ENCODE measurements around the gene TIGD2.

The TIGD2 gene

DNA sequence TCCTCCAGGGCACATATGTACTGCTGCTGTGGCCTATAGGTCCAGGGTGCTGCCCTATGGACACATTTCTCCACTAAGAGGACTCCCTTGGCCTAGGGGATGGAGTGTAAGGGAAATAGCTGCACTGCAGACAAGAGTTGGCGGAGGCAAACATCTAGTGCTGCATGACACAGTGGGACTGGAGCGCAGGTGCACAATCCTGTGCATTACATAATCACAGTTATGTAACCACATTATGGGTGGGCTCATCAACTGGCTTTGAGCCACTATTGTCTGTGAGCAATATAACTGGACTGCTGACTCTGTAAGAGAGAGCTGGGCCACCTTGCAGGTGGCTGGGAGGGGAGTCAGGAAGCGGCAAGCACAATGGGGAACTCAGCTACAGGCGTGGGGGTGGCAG lies 3.2 kb upstream of the TIGD2 start:
- no peak overlapping the region for H3K27ac Mint-ChIP-seq
- ATAC-seq (replicated peaks), result no peak
- H3K4me1 Mint-ChIP-seq, result peaks cover 18 to 33% of the 10 kb centered on the region in 2 donors
- no peak for DNase-seq
- H3K27me3 Mint-ChIP-seq, result peaks cover 20 to 24% of the 10 kb centered on the region in 2 donors
- no peak overlapping the region for H3K4me3 Mint-ChIP-seq
- H3K36me3 Mint-ChIP-seq, result peaks cover 7 to 13% of the 10 kb centered on the region in 2 donors
- H3K9me3 Mint-ChIP-seq, result peaks cover 8 to 16% of the 10 kb centered on the region in 2 donors

DNA sequence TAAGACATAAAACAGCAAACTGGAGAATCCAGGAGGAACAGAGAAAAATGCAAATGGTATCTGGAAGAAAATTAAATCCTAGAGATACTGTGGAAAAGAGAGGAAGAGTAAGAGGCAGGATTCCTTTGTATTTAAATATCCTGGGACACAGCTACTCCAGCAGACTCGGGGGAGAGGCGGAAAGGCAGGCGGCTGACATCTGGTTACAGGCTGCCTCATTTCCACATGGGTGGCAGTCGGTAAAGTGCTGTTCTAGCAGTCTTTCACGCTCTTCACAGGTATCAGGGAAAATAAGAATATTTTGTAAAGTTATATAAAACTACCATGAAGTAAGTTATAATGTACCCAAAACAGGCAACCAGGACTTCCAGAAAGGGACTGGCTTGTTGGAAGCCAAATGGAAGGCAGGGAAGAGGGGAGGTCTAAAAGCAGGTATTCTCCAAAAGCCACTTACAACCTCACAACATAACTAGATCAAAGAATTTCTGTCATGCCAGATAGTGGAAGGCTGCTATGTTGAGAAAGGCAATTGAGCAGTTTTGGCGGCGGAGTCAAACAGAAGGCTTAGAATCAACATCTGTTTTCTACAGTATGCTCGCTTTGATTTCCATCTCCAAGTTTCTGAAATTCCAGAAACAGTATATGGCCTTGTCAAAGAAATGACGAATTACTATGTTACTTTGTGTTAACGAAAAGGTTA lies 1.3 kb upstream of the TIGD2 start:
- H3K9me3 Mint-ChIP-seq, result peaks cover 8 to 15% of the 10 kb centered on the region in 2 donors
- H3K4me3 Mint-ChIP-seq, result peak overlapping the region; percentile 89 to 98
- DNase-seq (no peak), ATAC-seq (replicated peaks) (no peak)
- H3K27me3 Mint-ChIP-seq, result peaks cover 16 to 19% of the 10 kb centered on the region in 2 donors
- peaks cover 19 to 36% of the 10 kb centered on the region in 2 donors for H3K4me1 Mint-ChIP-seq
- peaks cover 10 to 19% of the 10 kb centered on the region in 2 donors for H3K36me3 Mint-ChIP-seq
- H3K27ac Mint-ChIP-seq, result peak overlapping the region; percentile 42

DNA sequence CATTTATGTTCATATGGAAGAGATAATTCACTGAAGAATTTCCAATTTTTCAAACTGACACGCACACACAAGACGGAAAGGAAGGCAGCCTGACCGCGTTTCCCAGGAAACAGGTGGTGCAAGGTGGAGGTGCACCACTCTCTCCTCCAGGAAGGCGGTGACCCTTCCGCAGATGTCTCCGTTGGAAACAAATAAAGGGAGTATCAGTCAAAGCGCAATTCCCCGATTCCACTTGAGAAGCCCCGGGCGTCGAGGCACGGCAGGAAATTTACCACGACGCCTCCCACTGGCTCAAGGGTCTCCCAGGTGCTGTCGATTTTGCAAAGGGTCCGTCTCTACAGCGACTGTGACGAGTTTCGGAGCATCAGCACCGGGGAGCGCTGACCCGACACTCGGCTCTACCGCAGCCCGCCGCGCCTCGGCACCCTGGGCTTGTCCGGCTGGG lies 770 bp upstream of the TIGD2 start:
- DNase-seq (no peak), ATAC-seq (replicated peaks) (no peak)
- peaks cover 10 to 19% of the 10 kb centered on the region in 2 donors for H3K36me3 Mint-ChIP-seq
- peaks cover 19 to 36% of the 10 kb centered on the region in 2 donors for H3K4me1 Mint-ChIP-seq
- H3K27ac Mint-ChIP-seq, result peak overlapping the region; percentile 88
- peaks cover 16 to 19% of the 10 kb centered on the region in 2 donors for H3K27me3 Mint-ChIP-seq
- H3K4me3 Mint-ChIP-seq, result peak overlapping the region; percentile 89 to 98
- H3K9me3 Mint-ChIP-seq, result peaks cover 8 to 15% of the 10 kb centered on the region in 2 donors

- Mint-ChIP-seq H3K36me3 (peaks cover 10 to 19% of the 10 kb centered on the region in 2 donors), H3K27me3 (peaks cover 16 to 19% of the 10 kb centered on the region in 2 donors), H3K4me3 (peak overlapping the region; percentile 89 to 98), H3K9me3 (peaks cover 8 to 14% of the 10 kb centered on the region in 2 donors), H3K27ac (peak overlapping the region; percentile 87), H3K4me1 (peaks cover 19 to 36% of the 10 kb centered on the region in 2 donors)
- ATAC-seq (replicated peaks) (no peak), DNase-seq (no peak)
Observed at GRCh38 chr4:89111833-89112563, 665 bp downstream of the TIGD2 start.

GRCh38 chr4:89113415-89113814 lies 2.1 kb downstream of the TIGD2 start:
- Mint-ChIP-seq H3K27me3 (peaks cover 12 to 15% of the 10 kb centered on the region in 2 donors), H3K9me3 (peaks cover under 1 to 5% of the 10 kb centered on the region in 2 donors), H3K27ac (no peak overlapping the region), H3K4me1 (peaks cover 19 to 36% of the 10 kb centered on the region in 2 donors), H3K36me3 (peaks cover 10 to 14% of the 10 kb centered on the region in 2 donors), H3K4me3 (no peak overlapping the region)
- ATAC-seq (replicated peaks) (no peak), DNase-seq (no peak)

GRCh38 chr4:89114100-89114499 lies 2.8 kb downstream of the TIGD2 start:
- H3K9me3 Mint-ChIP-seq, result peaks cover 0 to 5% of the 10 kb centered on the region in 2 donors
- peaks cover 11 to 15% of the 10 kb centered on the region in 2 donors for H3K27me3 Mint-ChIP-seq
- DNase-seq (no peak), ATAC-seq (replicated peaks) (no peak)
- H3K27ac Mint-ChIP-seq, result no peak overlapping the region
- peaks cover 10 to 14% of the 10 kb centered on the region in 2 donors for H3K36me3 Mint-ChIP-seq
- no peak overlapping the region for H3K4me3 Mint-ChIP-seq
- peaks cover 19 to 36% of the 10 kb centered on the region in 2 donors for H3K4me1 Mint-ChIP-seq

GRCh38 chr4:89117115-89117514 lies 5.8 kb downstream of the TIGD2 start:
- H3K27me3 Mint-ChIP-seq, result no peaks in the 10 kb centered on the region
- peaks cover 9 to 13% of the 10 kb centered on the region in 2 donors for H3K4me1 Mint-ChIP-seq
- ATAC-seq (replicated peaks) (no peak), DNase-seq (no peak)
- peaks cover 0 to 5% of the 10 kb centered on the region in 2 donors for H3K9me3 Mint-ChIP-seq
- H3K27ac Mint-ChIP-seq, result no peak overlapping the region
- peaks cover 10 to 14% of the 10 kb centered on the region in 2 donors for H3K36me3 Mint-ChIP-seq
- no peak overlapping the region for H3K4me3 Mint-ChIP-seq

- Mint-ChIP-seq H3K4me1 (peaks cover 0 to 1% of the 10 kb centered on the region in 2 donors), H3K36me3 (peaks cover 0 to 3% of the 10 kb centered on the region in 2 donors), H3K9me3 (no peaks in the 10 kb centered on the region), H3K27ac (no peak overlapping the region), H3K4me3 (no peak overlapping the region), H3K27me3 (no peaks in the 10 kb centered on the region)
- DNase-seq (no peak), ATAC-seq (replicated peaks) (no peak)
Observed at GRCh38 chr4:89119166-89119565, 7.8 kb downstream of the TIGD2 start.

- Mint-ChIP-seq H3K27me3 (no peaks in the 10 kb centered on the region), H3K36me3 (peaks cover 0 to 2% of the 10 kb centered on the region in 2 donors), H3K4me3 (no peak overlapping the region), H3K27ac (no peak overlapping the region), H3K9me3 (no peaks in the 10 kb centered on the region), H3K4me1 (no peaks in the 10 kb centered on the region)
- DNase-seq (no peak), ATAC-seq (replicated peaks) (no peak)
Observed at GRCh38 chr4:89119836-89120235, 8.5 kb downstream of the TIGD2 start.

DNA sequence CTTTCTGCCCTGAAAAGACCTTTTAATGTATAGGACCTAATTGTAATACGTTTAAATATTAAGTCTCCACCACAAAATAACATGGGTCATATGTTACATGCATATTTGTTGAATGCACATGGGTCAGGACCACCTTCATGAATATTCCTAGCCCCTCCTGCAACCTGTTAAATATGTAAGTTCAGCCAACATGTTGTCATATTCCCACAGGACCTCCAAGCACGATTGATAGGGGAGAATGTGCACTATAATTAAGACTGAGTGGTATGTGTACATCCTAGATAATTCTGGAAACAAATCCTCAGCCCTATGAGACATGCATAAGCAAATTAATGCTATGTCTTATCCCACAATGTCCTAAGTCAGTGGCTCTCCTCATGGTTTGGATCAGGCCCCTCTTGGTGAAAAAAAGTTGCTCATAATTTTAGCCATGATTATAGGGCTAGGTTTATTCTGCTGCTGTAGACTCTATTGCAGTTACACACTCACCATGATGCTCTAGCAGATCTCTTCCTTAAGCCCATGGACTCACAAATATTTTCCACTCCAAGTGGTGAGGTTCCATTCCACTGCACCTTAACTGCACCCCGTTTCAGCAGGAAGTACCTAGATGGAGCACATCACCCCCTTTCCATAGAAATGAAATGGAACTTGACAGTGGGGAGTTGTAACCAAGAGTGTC lies 10.2 kb downstream of the TIGD2 start:
- ATAC-seq (replicated peaks) (no peak), DNase-seq (no peak)
- Mint-ChIP-seq H3K4me3 (no peak overlapping the region), H3K4me1 (no peaks in the 10 kb centered on the region), H3K27me3 (no peaks in the 10 kb centered on the region), H3K27ac (no peak overlapping the region), H3K9me3 (no peaks in the 10 kb centered on the region), H3K36me3 (no peaks in the 10 kb centered on the region)

DNA sequence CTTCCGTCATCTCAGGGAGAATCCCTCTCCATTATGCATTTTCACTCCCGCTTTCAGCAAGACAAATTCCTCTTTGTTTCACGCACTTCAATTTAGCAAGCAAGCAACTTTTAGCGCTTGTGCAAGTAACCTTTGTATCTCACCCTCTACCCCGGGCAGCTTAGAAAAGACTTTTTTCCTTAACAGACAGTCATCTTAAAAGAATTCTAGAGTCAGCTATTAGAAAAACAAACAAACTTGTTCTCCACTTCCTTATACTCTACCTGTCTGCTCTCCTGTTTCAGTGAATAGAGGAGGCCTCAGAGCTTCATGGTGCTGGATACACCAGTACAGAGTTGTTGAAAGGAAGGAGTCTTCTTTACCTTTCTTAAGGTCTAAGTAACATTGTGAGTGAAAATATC lies 12.1 kb downstream of the TIGD2 start:
- H3K27ac Mint-ChIP-seq, result no peak overlapping the region
- no peaks in the 10 kb centered on the region for H3K9me3 Mint-ChIP-seq
- DNase-seq, result no peak
- no peaks in the 10 kb centered on the region for H3K27me3 Mint-ChIP-seq
- ATAC-seq (replicated peaks), result no peak
- H3K4me1 Mint-ChIP-seq, result no peaks in the 10 kb centered on the region
- H3K4me3 Mint-ChIP-seq, result no peak overlapping the region
- no peaks in the 10 kb centered on the region for H3K36me3 Mint-ChIP-seq

- no peaks in the 10 kb centered on the region for H3K27me3 Mint-ChIP-seq
- no peak for DNase-seq
- no peaks in the 10 kb centered on the region for H3K36me3 Mint-ChIP-seq
- no peak for ATAC-seq (replicated peaks)
- no peaks in the 10 kb centered on the region for H3K9me3 Mint-ChIP-seq
- no peaks in the 10 kb centered on the region for H3K4me1 Mint-ChIP-seq
- H3K4me3 Mint-ChIP-seq, result no peak overlapping the region
- H3K27ac Mint-ChIP-seq, result no peak overlapping the region
Observed at GRCh38 chr4:89125901-89126782, 14.8 kb downstream of the TIGD2 start.

DNA sequence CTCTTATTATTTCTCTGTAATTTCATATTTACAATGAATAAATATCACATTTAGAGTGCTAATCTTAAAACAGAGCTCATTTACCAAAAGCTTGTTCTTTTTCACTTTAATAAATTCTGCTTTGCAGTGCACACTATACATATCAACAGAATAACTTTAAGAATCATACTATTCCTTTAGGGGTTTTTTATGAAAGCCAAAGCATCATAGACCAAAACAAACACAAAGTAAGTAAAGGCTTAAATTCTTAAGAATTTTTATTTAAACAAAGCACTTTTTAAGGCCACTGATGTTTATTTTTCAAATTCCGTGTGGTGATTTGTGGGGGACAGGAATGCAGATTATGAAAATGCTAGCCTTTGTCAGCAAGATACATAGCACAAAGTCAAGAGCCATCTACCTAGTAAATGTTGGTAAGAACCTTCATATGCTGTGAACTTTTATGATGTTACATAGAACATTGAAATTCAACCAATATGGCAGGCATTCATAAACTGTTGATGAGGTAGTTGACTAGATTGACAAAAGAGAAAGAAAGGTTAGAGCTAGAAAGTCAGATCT lies 17.8 kb downstream of the TIGD2 start:
- no peak overlapping the region for H3K4me3 Mint-ChIP-seq
- H3K36me3 Mint-ChIP-seq, result no peaks in the 10 kb centered on the region
- no peaks in the 10 kb centered on the region for H3K9me3 Mint-ChIP-seq
- no peak for DNase-seq
- ATAC-seq (replicated peaks), result no peak
- H3K27me3 Mint-ChIP-seq, result no peaks in the 10 kb centered on the region
- no peaks in the 10 kb centered on the region for H3K4me1 Mint-ChIP-seq
- no peak overlapping the region for H3K27ac Mint-ChIP-seq
